Measurements from ENCODE around the gene TBCB.
"Not testable (repeated sequence)": the region's sequence is repeated elsewhere in the genome, so short reads cannot be mapped to it uniquely, and the experiment has no call there.

TBCB gene

GRCh38 chr19:36115453-36116343, at the start of gene TBCB:
TSS of gene TBCB (plus strand) at chr19:36115468. CDS start at chr19:36115561, 93 bp downstream.
- DNase-seq: no peak

GRCh38 chr19:36067681-36068080, 47.6 kb upstream of the TBCB start:
- no peak for DNase-seq

DNA sequence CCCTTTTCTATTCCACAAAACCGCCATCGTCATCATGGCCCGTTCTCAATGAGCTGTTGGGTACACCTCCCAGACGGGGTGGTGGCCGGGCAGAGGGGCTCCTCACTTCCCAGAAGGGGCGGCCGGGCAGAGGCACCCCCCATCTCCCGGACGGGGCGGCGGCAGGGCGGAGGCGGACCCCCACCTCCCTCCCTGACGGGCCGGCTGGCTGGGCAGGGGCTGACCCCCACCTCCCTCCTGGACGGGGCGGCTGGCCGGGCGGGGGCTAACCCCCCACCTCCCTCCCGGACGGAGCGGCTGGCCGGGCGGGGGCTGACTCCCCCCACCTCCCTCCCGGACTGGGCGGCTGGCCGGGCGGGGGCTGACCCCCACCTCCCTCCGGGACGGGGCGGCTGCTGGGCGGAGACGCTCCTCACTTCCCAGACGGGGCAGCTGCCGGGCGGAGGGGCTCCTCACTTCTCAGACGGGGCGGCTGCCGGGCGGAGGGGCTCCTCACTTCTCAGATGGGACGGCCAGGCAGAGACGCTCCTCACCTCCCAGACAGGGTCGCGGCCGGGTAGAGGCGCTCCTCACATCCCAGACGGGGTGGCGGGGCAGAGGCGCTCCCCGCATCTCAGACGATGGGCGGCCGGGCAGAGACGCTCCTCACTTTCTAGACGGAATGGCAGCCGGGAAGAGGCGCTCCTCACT, 46.3 kb upstream of the TBCB start:
- not testable (repeated sequence) for DNase-seq

- no peak for DNase-seq
Observed at GRCh38 chr19:36072081-36072480, 43.2 kb upstream of the TBCB start.

DNA sequence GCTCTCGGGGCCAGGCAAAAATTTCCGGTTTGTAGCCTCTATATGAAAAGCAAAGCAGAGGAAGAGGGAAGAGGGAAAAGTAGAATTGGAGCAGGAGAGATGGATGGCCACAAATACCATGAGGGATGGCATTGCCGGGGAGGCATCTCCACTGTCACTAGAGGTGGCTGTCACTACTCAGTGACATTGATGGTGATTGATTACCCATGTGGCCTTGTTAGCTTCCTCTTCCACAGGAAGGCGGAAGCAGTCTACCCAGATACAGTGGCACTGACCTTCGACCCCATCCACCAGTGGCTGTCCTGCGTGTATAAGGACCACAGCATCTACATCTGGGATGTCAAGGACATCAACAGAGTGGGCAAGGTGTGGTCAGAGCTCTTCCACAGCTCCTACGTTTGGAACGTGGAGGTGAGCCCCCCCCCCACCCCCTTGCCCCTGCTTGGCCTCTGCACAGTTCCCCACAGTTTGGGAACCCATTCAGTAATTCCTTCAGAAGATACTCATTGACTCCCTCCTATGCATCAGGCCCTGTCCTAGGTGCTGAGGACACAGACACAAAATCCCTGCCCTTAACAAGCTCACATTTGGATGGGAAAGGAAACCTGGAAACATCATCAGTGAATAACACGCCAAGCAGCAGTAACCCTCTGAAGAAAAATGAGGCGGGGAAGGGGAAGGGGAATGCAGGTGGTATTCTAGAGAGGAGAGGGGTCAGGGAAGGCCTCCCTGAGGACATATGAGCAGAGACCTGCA, 42.0 kb upstream of the TBCB start:
- DNase-seq: no peak

DNA sequence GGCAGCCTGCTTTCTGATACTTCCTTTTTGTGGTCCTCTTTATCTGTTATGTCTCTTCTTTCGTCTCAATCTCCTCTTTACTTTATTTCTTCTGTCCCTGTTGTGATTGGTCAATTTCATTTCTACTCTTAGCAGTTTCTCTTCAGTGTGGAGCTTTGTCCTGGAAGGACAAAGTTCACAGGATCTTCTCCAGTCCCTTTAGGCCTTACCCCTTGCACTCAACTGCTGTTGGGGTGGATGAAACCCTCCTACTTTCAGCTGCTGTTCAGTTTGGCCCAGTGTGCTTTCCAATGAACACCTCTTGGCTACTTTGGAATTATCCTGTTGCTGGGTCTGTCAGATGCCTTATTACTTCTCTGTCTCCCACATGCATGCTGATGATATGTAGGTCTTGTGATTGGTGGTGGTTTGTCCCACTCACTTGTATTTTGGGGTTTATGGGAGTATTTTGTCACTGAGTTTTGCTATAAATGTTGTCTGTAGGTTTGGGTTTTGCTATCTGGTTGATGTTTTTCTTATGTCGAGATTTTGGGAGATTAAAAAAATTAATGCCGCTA, 35.8 kb upstream of the TBCB start:
- DNase-seq: no peak

DNA sequence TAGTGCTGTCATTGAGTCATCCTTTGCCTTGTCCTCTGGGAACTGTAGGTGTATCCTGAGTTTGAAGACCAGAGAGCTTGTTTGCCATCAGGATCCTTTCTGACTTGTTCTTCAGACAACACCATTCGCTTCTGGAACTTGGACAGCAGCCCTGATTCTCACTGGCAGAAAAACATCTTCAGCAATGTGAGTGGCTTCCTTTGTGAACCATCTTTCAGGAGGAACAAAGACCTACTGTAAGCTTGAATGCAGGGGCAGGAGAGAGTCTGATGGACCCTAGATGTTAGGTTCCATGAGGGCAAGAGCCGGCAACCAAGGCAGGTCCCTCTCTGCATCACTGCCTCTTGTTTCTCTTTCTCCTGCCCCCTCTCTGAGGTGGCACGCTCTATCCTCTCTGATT, 33.9 kb upstream of the TBCB start:
- no peak for DNase-seq

DNA sequence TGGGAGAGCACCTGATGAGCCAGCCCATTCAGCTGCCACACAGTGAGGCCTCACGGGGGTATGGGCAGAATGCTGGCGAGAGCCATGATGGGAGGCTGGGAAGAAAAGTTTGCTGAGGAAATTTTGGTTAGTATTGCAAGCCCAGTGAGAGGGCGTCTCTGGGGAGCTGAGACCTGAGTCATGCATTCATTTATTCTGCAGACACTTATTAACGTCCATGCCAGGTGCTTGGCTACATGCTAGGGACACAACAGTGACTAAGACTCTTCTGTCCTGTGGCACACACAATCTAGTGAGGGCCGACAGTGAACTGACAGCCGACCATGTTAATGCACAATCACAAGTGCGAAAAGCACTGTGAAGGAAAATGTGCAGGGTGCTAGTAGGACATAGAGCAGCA, 33.4 kb upstream of the TBCB start:
- no peak for DNase-seq

DNA sequence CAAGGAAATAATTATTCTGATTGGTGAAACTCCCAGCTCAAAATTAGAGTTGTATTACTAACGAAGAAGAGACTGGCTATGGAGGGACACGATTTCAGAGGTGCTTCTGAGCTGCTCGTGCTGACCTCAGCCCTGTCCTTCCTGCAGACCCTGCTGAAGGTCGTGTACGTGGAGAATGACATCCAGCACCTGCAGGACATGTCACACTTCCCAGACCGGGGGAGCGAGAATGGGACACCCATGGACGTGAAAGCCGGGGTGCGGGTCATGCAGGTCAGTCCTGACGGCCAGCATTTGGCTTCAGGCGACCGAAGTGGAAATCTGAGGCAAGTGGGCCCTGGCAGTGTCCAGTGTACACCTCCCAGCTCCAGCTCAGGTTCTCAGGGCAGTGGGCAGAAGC, 32.4 kb upstream of the TBCB start:
- no peak for DNase-seq

- no peak for DNase-seq
Observed at GRCh38 chr19:36084231-36085009, 30.8 kb upstream of the TBCB start.

DNA sequence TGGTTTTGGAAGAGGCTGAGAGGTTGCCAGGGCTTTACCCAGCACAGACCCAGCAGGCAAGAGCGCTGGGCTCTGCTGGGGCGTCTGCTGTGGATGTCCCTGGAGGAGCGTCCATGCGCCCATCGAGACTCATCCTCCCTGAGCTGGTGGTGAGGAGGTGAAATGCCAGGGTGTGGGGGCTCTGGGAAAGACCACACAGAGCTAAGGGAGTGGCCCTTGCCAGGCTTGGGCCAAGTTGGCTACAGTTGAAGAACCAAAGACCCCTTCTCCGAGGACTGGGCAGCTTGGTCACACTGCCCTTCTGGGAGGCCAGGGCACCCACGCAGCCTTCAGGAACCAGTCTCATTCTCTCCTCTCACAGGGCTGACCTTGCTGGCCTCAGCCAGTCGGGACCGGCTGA, 28.9 kb upstream of the TBCB start:
- no peak for DNase-seq

GRCh38 chr19:36089847-36090246, 25.4 kb upstream of the TBCB start:
- no peak for DNase-seq

DNA sequence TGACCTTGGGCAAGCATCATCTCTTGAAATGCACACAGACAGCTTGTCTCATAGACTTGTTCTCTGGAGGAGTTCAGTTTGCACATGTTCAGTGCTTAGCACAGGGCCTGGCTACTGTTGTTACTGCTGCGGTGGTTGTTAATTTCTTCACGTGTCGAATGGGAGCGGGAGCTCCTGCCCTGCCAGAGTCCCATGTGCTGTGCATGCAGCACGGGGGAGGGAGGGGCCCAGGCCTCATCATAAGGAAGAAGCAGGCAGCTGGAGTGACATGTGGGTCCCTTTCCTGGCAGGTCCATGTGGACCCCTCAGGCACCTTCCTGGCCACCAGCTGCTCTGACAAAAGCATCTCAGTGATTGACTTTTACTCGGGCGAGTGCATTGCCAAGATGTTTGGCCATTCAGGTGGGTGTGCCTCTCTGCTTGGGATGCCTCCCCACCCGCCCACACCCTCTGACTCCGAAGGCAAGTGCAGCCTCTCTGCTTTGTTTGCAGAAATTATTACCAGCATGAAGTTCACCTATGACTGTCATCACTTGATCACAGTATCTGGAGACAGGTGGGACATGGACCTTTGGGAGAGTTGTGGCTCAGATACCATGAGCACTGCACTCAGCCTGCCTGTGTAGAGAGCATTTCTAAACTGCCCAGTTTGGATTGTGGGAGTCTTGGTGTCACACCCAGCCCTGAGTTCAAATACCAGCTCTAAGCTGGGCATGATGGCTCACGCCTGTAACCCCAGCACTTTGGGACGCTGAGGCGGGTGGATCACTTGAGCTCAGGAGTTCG, 24.2 kb upstream of the TBCB start:
- DNase-seq: no peak

- no peak for DNase-seq
Observed at GRCh38 chr19:36092566-36092965, 22.7 kb upstream of the TBCB start.

DNA sequence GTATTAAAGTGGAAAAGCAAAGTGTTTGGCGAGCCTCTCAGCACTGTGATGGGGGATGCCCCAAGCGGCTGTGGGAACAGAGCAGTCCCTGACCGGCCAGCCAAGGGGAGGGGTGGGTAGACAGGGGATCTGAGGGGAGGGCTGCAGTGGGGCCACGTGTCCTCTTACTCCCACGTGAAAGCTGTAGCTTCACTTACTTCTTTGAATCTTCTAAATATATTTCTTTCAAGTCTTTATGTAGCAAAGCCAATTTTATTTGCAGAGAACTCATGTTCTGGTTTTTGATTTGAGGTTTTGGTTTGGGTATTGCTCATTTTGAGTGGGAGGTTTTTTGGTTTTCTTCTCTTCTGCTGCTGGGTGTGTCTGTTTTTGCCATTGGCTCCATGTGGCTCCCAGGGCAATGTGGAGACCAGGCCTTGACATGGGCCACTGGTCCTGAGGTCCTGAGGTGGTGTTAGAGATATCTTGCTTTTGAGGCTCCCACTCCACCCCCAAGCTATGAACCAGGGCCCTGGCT, 22.1 kb upstream of the TBCB start:
- no peak for DNase-seq

DNA sequence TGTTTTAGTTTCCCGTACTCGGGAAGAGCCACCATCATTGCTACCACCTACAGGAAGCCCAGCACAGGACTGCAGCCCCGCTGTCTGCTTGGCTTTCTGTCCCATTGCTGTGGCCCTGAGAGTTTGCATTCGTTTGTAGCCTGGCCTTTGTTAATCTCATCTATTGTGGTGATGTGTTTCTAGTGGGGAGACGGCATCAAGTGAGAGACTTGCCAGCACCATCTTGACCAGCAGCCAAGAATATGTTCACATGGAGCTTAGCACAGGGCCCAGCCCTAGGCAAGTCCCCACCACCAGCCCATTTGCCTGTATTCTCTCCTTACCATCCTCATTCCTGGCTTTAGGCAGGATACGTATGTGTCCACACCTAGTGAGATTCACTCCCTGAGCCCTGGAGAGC, 21.6 kb upstream of the TBCB start:
- DNase-seq: no peak

DNA sequence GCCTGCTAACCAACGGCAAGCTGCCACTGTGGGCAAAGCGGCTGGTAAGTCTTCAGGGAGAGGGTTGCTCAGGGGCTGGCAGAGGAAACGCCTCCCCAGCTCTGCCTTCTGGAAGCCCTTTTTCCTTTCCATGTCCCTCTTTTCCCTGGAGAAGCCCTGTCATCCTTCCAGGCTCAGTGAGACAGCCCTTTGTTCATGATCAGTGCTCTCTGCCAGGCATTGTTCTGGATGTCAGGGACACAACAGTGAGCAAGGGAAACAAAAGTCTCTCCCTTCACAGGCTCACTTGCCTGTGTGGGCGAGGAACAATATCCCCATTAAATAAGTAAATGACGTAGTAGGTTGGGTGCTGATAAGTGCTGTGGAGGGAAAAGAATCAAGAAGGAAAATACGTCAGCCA, 18.2 kb upstream of the TBCB start:
- no peak for DNase-seq

GRCh38 chr19:36099166-36099785, 16.0 kb upstream of the TBCB start:
- no peak for DNase-seq

GRCh38 chr19:36100476-36100875, 14.8 kb upstream of the TBCB start:
- DNase-seq: no peak

GRCh38 chr19:36101550-36102327, 13.5 kb upstream of the TBCB start:
- DNase-seq: no peak
